GM23248 (cell line): Measurements from ENCODE around the gene THSD4. TPM values are rescaled to one million over a fixed set of nuclear protein-coding genes. Genes with fewer than 3 reads are reported as not detected.
A peak's percentile ranks its signal among the peaks of the same experiment; 100 is the strongest.

Experiments used
- DNase-seq: peaks from one replicate; pipeline ENCODE4 v3.0.0-alpha.2; 2015
- H2AFZ ChIP-seq: fragments of 200-600 bp; sonication (generic); 2 replicates; pipeline ENCODE4 v1.6.1; 2016; ENCODE audit warnings: antibody characterized with exemption
- H3F3A ChIP-seq: fragments of 200-600 bp; sonication (generic); 2 replicates; pipeline ENCODE4 v1.6.1; 2016; ENCODE audit warnings: mild to moderate bottlenecking, antibody characterized with exemption, mixed run types; ENCODE audit not compliant: insufficient read depth
- H3K27ac ChIP-seq: fragments of 200-600 bp; sonication (generic); 2 replicates; pipeline ENCODE4 v1.5.1; 2016; ENCODE audit warnings: mild to moderate bottlenecking
- H3K27me3 ChIP-seq: fragments of 200-600 bp; sonication (generic); replicated peaks from 2 replicates; pipeline ENCODE4 v1.6.1; 2016; ENCODE audit warnings: mild to moderate bottlenecking; ENCODE audit not compliant: insufficient read depth
- H3K36me3 ChIP-seq: fragments of 200-600 bp; sonication (generic); 2 replicates; pipeline ENCODE4 v1.6.1; 2016; ENCODE audit warnings: low read depth, mild to moderate bottlenecking
- H3K4me1 ChIP-seq: fragments of 200-600 bp; sonication (generic); 2 replicates; pipeline ENCODE4 v1.6.1; 2016; ENCODE audit warnings: mild to moderate bottlenecking; ENCODE audit not compliant: insufficient read depth
- H3K4me2 ChIP-seq: fragments of 200-600 bp; sonication (generic); one replicate; pipeline ENCODE4 v1.6.1; 2016; ENCODE audit warnings: mild to moderate bottlenecking; ENCODE audit not compliant: unreplicated experiment
- H3K4me3 ChIP-seq: fragments of 200-600 bp; sonication (generic); 2 replicates; pipeline ENCODE4 v1.5.1; 2016; ENCODE audit warnings: mild to moderate bottlenecking
- H3K79me2 ChIP-seq: fragments of 200-600 bp; sonication (generic); 2 replicates; pipeline ENCODE4 v1.6.1; 2016; ENCODE audit warnings: mild to moderate bottlenecking; ENCODE audit not compliant: insufficient read depth
- H3K9ac ChIP-seq: fragments of 200-600 bp; sonication (generic); 2 replicates; pipeline ENCODE4 v1.6.1; 2016; ENCODE audit warnings: mild to moderate bottlenecking
- H3K9me2 ChIP-seq: fragments of 200-600 bp; sonication (generic); 2 replicates; pipeline ENCODE4 v1.6.1; 2016; ENCODE audit warnings: mixed run types, mild to moderate bottlenecking, moderate library complexity; ENCODE audit not compliant: insufficient read depth
- H3K9me3 ChIP-seq: fragments of 200-600 bp; sonication (generic); one replicate; pipeline ENCODE4 v1.6.1; 2017; ENCODE audit warnings: low read depth
- H4K20me1 ChIP-seq: fragments of 200-600 bp; sonication (generic); 2 replicates; pipeline ENCODE4 v1.6.0; 2016; ENCODE audit not compliant: insufficient read depth
- EZH2 ChIP-seq: fragments of 200-600 bp; sonication (generic); IDR thresholded peaks from 2 replicates; pipeline ENCODE4 v1.6.1; 2018; ENCODE audit warnings: antibody characterized with exemption, mild to moderate bottlenecking; ENCODE audit not compliant: insufficient read depth, poor library complexity, severe bottlenecking
- EZH2phosphoT487 ChIP-seq: fragments of 200-600 bp; sonication (generic); IDR thresholded peaks from 2 replicates; pipeline ENCODE4 v1.6.1; 2018; ENCODE audit warnings: antibody characterized with exemption, moderate library complexity, mild to moderate bottlenecking, low read depth; ENCODE audit not compliant: insufficient read depth
- WGBS, 2 experiments: methylation state at CpG; one replicate each; pipeline ENCODE4 v1.1.6; 2015 to 2017; ENCODE audit warnings: low lambda C conversion rate in 2 of 2, low coverage in 1 of 2; ENCODE audit errors: missing lambda C conversion rate in 2 of 2; 5-methylcytosine and 5-hydroxymethylcytosine counted together
- in situ Hi-C: fragments of 300-500 bp; cut with MboI; formaldehyde crosslinking; loops from 2 replicates; pipeline ENCODE4 v1.15.0; 2020
- polyA plus RNA-seq: library from polyadenylated mRNA; unstranded; fragments of >200 nt; fragmentation: Nextera tagmentation; extraction: Ambion mirVana; gene quantifications from 2 replicates; pipeline ENCODE4 v1.2.1, GENCODE V29; 2016
- total RNA-seq: library from RNA; depleted of rRNA; stranded (reverse); fragments of >200 nt; shearing (Covaris generic); gene quantifications from 2 replicates; pipeline ENCODE4 v1.2.3, GENCODE V29; 2014

Gene THSD4
- total and polyA plus RNA-seq, 2 experiments from 2014 or later = 14.2 to 58.9 TPM

DNA sequence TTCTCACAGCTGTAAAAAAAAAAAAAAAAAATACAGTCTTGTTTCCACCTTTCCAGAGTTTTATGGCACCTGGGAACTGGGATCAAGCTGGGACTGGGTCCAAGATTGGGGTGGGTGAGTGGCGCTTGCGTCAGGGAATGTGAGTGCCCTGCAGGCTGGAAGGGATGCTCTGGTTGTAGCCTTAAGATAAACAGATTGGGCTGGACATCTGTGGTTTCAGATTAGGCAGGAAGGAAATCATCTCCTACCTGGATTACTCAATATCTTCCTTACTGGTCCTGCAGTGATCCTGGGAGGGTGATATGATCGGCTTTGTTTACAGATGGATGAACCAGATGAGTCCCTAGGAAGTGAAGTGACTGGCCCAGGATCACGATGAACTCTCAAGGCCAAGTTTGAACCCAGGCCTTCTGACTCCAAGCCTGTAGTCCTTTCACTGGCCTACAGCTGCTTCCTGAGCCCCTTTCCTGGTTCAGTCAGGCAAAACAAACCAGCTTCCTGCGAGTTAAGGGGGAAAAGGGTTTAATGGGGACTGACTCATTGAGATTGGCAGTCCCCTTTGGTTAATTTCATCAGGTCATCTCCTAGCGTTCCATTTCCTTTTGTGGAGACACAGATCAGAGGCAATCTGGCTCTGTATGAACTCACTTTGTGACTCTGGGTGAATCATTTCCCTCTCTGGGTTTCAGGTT is 179.8 kb downstream of the THSD4 start:
- Histone ChIP-seq H2AFZ (no peak overlapping the region), H4K20me1 (no peaks in the 10 kb centered on the region), H3K9me3 (no peaks in the 10 kb centered on the region), H3K4me2 (peak overlapping the region; percentile 76), H3K27me3 (no peaks in the 10 kb centered on the region), H3K9ac (peak overlapping the region; percentile 76), H3K4me3 (peak overlapping the region; percentile 24), H3F3A (peaks cover 30% of the 10 kb centered on the region), H3K79me2 (0 out of 2 replicates have a peak, but pooled peaks cover 6% of the 10 kb centered on the region), H3K27ac (peak overlapping the region; percentile 95), H3K36me3 (peaks cover 3% of the 10 kb centered on the region; the same call in 1 of the 2 replicates), H3K4me1 (peaks cover 32% of the 10 kb centered on the region), H3K9me2 (no peaks in the 10 kb centered on the region)
- DNase-seq = peak; percentile 98
- 17 to 20% methylated on average over 6 of the region's 6 CpGs for WGBS, 2 experiments
- no peak for TF ChIP-seq EZH2
- no peak for TF ChIP-seq EZH2phosphoT487
- in situ Hi-C loops = no loop called here

DNA sequence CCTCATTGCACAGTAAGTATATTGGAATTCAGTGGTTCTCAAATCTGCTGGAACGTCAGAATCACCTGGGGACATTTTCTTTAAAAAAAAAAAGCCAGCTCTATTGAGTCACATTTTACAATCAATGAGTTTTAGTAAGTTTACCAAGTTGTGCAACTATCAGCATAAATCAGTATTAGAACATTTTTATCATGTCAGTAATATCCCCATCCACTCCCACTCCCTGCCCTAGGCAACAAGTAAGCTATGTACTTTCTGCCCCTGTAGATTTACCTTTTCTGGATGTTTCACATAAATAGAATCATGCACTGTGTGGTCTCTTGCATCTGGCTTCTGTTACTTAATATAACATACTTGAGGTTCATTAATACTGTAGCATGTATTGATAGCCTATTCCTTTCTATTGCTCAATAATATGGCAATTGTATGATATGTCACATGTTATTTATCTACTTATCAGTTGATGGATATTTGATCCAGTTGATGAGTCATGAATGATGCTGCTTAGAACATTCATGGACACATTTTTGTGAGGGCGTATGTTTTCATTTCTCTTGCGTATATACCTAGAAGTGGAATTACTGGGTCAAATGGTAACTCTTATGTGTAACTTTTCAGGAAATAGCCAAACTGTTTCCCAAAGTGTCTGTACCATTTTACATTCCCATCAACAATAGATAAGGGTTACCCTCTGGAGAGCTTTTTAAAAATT is 180.5 kb downstream of the THSD4 start:
- H3K27ac ChIP-seq = peak overlapping the region; percentile 95
- H2AFZ ChIP-seq = no peak overlapping the region
- no peaks in the 10 kb centered on the region for H4K20me1 ChIP-seq
- H3K9ac ChIP-seq = no peak overlapping the region
- no peak for TF ChIP-seq EZH2
- TF ChIP-seq EZH2phosphoT487 = no peak
- peaks cover 39% of the 10 kb centered on the region for H3K4me1 ChIP-seq
- no peak overlapping the region for H3K4me3 ChIP-seq
- peak; percentile 76 for DNase-seq
- H3K9me2 ChIP-seq = no peaks in the 10 kb centered on the region
- H3F3A ChIP-seq = peaks cover 33% of the 10 kb centered on the region
- in situ Hi-C loops = no loop called here
- H3K79me2 ChIP-seq = 0 out of 2 replicates have a peak, but pooled peaks cover 6% of the 10 kb centered on the region
- H3K9me3 ChIP-seq = no peaks in the 10 kb centered on the region
- H3K27me3 ChIP-seq = no peaks in the 10 kb centered on the region
- peaks cover 3% of the 10 kb centered on the region; the same call in 1 of the 2 replicates for H3K36me3 ChIP-seq
- H3K4me2 ChIP-seq = peak overlapping the region; percentile 48
- WGBS, 2 experiments = 2% methylated on average over 3 of the region's 3 CpGs

DNA sequence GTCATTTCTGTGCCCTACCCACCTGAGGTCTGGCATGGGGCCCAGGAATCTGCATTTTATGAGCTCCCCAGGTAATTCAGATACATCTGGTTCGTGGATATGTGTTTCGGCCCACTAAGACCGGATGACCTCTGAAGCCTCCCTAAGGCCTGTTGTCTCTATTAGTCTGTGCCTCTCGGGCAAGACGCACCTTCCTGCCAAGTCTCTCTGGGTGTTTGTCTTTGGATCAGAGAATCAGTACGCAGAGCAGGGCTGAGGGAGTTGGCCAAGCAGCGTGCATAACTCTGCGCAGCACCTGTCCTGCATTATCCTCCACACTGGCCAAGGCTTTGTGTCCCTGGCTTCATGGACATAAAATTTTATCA is 181.0 kb downstream of the THSD4 start:
- H3K9me3 ChIP-seq = no peaks in the 10 kb centered on the region
- H3K27me3 ChIP-seq = no peaks in the 10 kb centered on the region
- no peak for DNase-seq
- no peak overlapping the region for H3K4me3 ChIP-seq
- TF ChIP-seq EZH2phosphoT487 = no peak
- no peak for TF ChIP-seq EZH2
- peaks cover 41% of the 10 kb centered on the region for H3K4me1 ChIP-seq
- peak overlapping the region; percentile 95 for H3K27ac ChIP-seq
- no peak overlapping the region for H3K9ac ChIP-seq
- peaks cover 36% of the 10 kb centered on the region for H3F3A ChIP-seq
- peak overlapping the region; percentile 48 for H3K4me2 ChIP-seq
- WGBS, 2 experiments = 85 to 93% methylated on average over 8 of the region's 8 CpGs
- H2AFZ ChIP-seq = no peak overlapping the region
- 0 out of 2 replicates have a peak, but pooled peaks cover 6% of the 10 kb centered on the region for H3K79me2 ChIP-seq
- no peaks in the 10 kb centered on the region for H3K9me2 ChIP-seq
- no peaks in the 10 kb centered on the region for H4K20me1 ChIP-seq
- in situ Hi-C loops = no loop called here
- peaks cover 3% of the 10 kb centered on the region; the same call in 1 of the 2 replicates for H3K36me3 ChIP-seq

DNA sequence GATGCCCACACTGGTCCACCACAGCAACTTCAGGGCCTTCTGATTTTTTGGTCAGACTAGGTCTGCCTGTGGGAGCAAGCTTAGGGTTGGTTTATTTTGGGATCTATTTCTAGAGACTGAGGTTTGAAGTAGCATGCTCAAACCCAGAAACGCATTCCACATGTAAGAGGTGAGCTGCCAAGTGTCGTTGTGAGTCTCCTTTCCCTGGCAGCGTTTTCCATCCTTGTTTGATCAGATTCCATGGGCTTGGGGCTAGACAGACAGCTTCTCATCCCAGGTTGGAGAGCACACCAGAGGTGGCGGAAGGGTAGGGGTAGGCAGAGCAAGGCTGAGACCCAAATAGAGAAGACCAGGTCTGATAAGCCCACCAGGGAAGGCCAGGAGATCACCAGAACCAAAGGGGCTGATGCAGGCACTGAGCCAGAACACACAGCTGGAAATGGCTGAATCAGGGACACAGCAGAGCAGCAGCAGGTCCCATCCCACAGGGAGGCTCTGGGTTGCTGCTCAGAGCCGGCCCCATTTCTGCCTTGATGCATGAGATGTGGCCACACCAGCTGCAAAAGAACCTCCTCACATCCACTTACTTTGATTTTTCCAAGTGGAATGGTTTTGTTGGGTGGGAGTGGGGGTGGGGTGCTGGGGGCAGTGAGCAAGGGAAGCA is 186.8 kb downstream of the THSD4 start:
- TF ChIP-seq EZH2phosphoT487 (no peak), EZH2 (no peak)
- Histone ChIP-seq H3K79me2 (0 out of 2 replicates have a peak, but pooled peaks cover 6% of the 10 kb centered on the region), H3F3A (peaks cover 6% of the 10 kb centered on the region; the same call in 1 of the 2 replicates), H4K20me1 (no peaks in the 10 kb centered on the region), H3K27ac (no peak overlapping the region), H3K4me3 (no peak overlapping the region), H3K9me3 (no peaks in the 10 kb centered on the region), H3K4me2 (no peak overlapping the region), H2AFZ (no peak overlapping the region), H3K36me3 (no peaks in the 10 kb centered on the region), H3K9me2 (no peaks in the 10 kb centered on the region), H3K4me1 (peaks cover 20% of the 10 kb centered on the region), H3K9ac (no peak overlapping the region), H3K27me3 (no peaks in the 10 kb centered on the region)
- in situ Hi-C loops = no loop called here
- 43 to 48% methylated on average over 5 of the region's 5 CpGs for WGBS, 2 experiments
- DNase-seq = peak; percentile 42
